Measurements from ENCODE around the gene APBA1.

- no peak for TF ChIP-seq POLR2AphosphoS5 (IDR thresholded peaks at IDR 0.05)
- TF ChIP-seq, protein P1, sequence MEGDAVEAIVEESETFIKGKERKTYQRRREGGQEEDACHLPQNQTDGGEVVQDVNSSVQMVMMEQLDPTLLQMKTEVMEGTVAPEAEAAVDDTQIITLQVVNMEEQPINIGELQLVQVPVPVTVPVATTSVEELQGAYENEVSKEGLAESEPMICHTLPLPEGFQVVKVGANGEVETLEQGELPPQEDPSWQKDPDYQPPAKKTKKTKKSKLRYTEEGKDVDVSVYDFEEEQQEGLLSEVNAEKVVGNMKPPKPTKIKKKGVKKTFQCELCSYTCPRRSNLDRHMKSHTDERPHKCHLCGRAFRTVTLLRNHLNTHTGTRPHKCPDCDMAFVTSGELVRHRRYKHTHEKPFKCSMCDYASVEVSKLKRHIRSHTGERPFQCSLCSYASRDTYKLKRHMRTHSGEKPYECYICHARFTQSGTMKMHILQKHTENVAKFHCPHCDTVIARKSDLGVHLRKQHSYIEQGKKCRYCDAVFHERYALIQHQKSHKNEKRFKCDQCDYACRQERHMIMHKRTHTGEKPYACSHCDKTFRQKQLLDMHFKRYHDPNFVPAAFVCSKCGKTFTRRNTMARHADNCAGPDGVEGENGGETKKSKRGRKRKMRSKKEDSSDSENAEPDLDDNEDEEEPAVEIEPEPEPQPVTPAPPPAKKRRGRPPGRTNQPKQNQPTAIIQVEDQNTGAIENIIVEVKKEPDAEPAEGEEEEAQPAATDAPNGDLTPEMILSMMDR (IDR thresholded peaks at IDR 0.05) = no peak
These were observed 39.4 kb downstream of the APBA1 start for GRCh38 chr9:69632768-69633167.

Data from suprapubic skin (tissue), 3 donors.